Esophagus muscularis mucosa (tissue), 4 donors: ENCODE results near the gene XKRX.

ENCODE experiments used
- CTCF ChIP-seq, 3 experiments: fragments of 200-600 bp in 2 of 3; fragments of 450-650 bp in 1 of 3; sonication (generic) in 2 of 3; IDR thresholded peaks; one replicate each; pipeline ENCODE4 v1.5.1; 2017 to 2019; ENCODE audit warnings: antibody characterized with exemption in 3 of 3, mild to moderate bottlenecking in 2 of 3, moderate library complexity in 1 of 3
- EP300 ChIP-seq: sonication (generic); formaldehyde crosslinking; IDR thresholded peaks from one replicate; pipeline ENCODE4 v1.6.1; 2017; ENCODE audit warnings: antibody characterized with exemption
- POLR2A ChIP-seq: fragments of 450-650 bp; IDR thresholded peaks from one replicate; pipeline ENCODE4 v1.6.1; 2017; ENCODE audit warnings: antibody characterized with exemption, moderate library complexity, mild to moderate bottlenecking, low read depth
- POLR2AphosphoS5 ChIP-seq, 2 donors: sonication (generic); formaldehyde crosslinking; IDR thresholded peaks; one replicate each; pipeline ENCODE4 v1.6.1; 2017; ENCODE audit warnings: antibody characterized with exemption in 2 of 2

- TF ChIP-seq POLR2A (no peak), CTCF (IDR thresholded peaks at IDR 0.05) (no peak), EP300 (no peak), POLR2AphosphoS5 (IDR thresholded peaks at IDR 0.05) (no peak)
These were observed 2.3 kb downstream of the XKRX start for GRCh38 chrX:100926453-100926852.
